GM04504 (cell line): ENCODE data around the gene NUDT21.
"Not testable (repeated sequence)": the region's sequence is repeated elsewhere in the genome, so short reads cannot be mapped to it uniquely, and the experiment has no call there.

Source experiments
- DNase-seq: peaks from one replicate; pipeline ENCODE4 v3.0.0-alpha.2; 2012; ENCODE audit warnings: low read depth

NUDT21 gene

GRCh38 chr16:56380778-56381485 is 70.2 kb downstream of the NUDT21 start:
- DNase-seq, result not testable (repeated sequence)
